H9 (cell line): ENCODE data around the gene LARGE1. TPM values are rescaled to one million over a fixed set of nuclear protein-coding genes. Genes with fewer than 3 reads are reported as not detected.

ENCODE experiments used
- DNase-seq: peaks from one replicate; pipeline ENCODE4 v3.0.0-alpha.2; 2017
- H2AFZ ChIP-seq: one replicate; pipeline ENCODE4 v1.6.1; 2013; ENCODE audit warnings: mild to moderate bottlenecking, low read length, control low read depth, moderate library complexity
- H2AK5ac ChIP-seq: 2 replicates; pipeline ENCODE4 v1.6.1; 2013; ENCODE audit warnings: low read length, control low read depth, mixed read lengths; ENCODE audit not compliant: insufficient read length
- H2BK120ac ChIP-seq: one replicate; pipeline ENCODE4 v1.6.1; 2013; ENCODE audit warnings: low read depth, mild to moderate bottlenecking, low read length, control low read depth, inconsistent platforms; ENCODE audit not compliant: poor library complexity, severe bottlenecking
- H2BK12ac ChIP-seq: 2 replicates; pipeline ENCODE4 v1.6.1; 2013; ENCODE audit warnings: low read length, control low read depth, mixed read lengths, low read depth; ENCODE audit not compliant: insufficient read length
- H2BK15ac ChIP-seq: 2 replicates; pipeline ENCODE4 v1.6.1; 2013; ENCODE audit warnings: low read depth, low read length, control low read depth
- H2BK20ac ChIP-seq: one replicate; pipeline ENCODE4 v1.6.1; 2013; ENCODE audit warnings: low read depth, mild to moderate bottlenecking, low read length, control low read depth, inconsistent platforms; ENCODE audit not compliant: poor library complexity, severe bottlenecking
- H2BK5ac ChIP-seq: 2 replicates; pipeline ENCODE4 v1.6.1; 2013; ENCODE audit warnings: low read length, control low read depth, mixed read lengths; ENCODE audit not compliant: insufficient read length
- H3K14ac ChIP-seq: 2 replicates; pipeline ENCODE4 v1.6.1; 2013; ENCODE audit warnings: low read length, control low read depth; ENCODE audit not compliant: insufficient read depth
- H3K18ac ChIP-seq: 2 replicates; pipeline ENCODE4 v1.6.1; 2013; ENCODE audit warnings: low read depth, mild to moderate bottlenecking, mixed read lengths, low read length, control low read depth; ENCODE audit not compliant: insufficient read length
- H3K23ac ChIP-seq: 2 replicates; pipeline ENCODE4 v1.6.1; 2013; ENCODE audit warnings: low read length, control low read depth, mixed read lengths, low read depth; ENCODE audit not compliant: insufficient read length
- H3K23me2 ChIP-seq: 2 replicates; pipeline ENCODE4 v1.6.1; 2013; ENCODE audit warnings: low read depth, mild to moderate bottlenecking, mixed read lengths, low read length, control low read depth; ENCODE audit not compliant: insufficient read length, poor library complexity, severe bottlenecking
- H3K27ac ChIP-seq: 2 replicates; pipeline ENCODE4 v1.5.1; 2013; ENCODE audit warnings: low read length, control low read depth, mixed read lengths, low read depth; ENCODE audit not compliant: insufficient read length
- H3K27me3 ChIP-seq: 2 replicates; pipeline ENCODE4 v1.6.1; 2013; ENCODE audit warnings: low read length, control low read depth, inconsistent platforms; ENCODE audit not compliant: insufficient read depth
- H3K4ac ChIP-seq: 2 replicates; pipeline ENCODE4 v1.6.1; 2013; ENCODE audit warnings: low read depth, mild to moderate bottlenecking, control low read depth, inconsistent platforms, low read length, moderate library complexity
- H3K4me1 ChIP-seq: 2 replicates; pipeline ENCODE4 v1.6.1; 2013; ENCODE audit warnings: low read length, control low read depth, inconsistent platforms; ENCODE audit not compliant: insufficient read depth
- H3K4me2 ChIP-seq: 2 replicates; pipeline ENCODE4 v1.6.1; 2013; ENCODE audit warnings: low read length, control low read depth, mixed read lengths; ENCODE audit not compliant: insufficient read length, insufficient read depth
- H3K56ac ChIP-seq: 2 replicates; pipeline ENCODE4 v1.6.1; 2013; ENCODE audit warnings: low read depth, mild to moderate bottlenecking, mixed read lengths, low read length, control low read depth; ENCODE audit not compliant: insufficient read length
- H3K79me1 ChIP-seq: 2 replicates; pipeline ENCODE4 v1.6.1; 2013; ENCODE audit warnings: low read depth, mild to moderate bottlenecking, moderate library complexity, low read length, control low read depth, inconsistent platforms; ENCODE audit not compliant: insufficient read depth, poor library complexity, severe bottlenecking
- H3K79me2 ChIP-seq: 2 replicates; pipeline ENCODE4 v1.6.1; 2013; ENCODE audit warnings: low read length, control low read depth, inconsistent platforms; ENCODE audit not compliant: insufficient read depth
- H3K9ac ChIP-seq: 2 replicates; pipeline ENCODE4 v1.6.1; 2013; ENCODE audit warnings: low read length, control low read depth, mixed read lengths; ENCODE audit not compliant: insufficient read length; ENCODE audit errors: extremely low read depth
- H3K9me3 ChIP-seq: one replicate; pipeline ENCODE4 v1.6.1; 2013; ENCODE audit warnings: low read depth, low read length, inconsistent platforms; ENCODE audit not compliant: control insufficient read depth
- H3T11ph ChIP-seq: one replicate; pipeline ENCODE4 v1.6.1; 2013; ENCODE audit warnings: mild to moderate bottlenecking, low read length, control low read depth, inconsistent platforms
- H4K20me1 ChIP-seq: one replicate; pipeline ENCODE4 v1.6.1; 2013; ENCODE audit not compliant: control insufficient read depth, insufficient read length, insufficient read depth
- H4K5ac ChIP-seq: 2 replicates; pipeline ENCODE4 v1.6.1; 2013; ENCODE audit warnings: low read depth, mild to moderate bottlenecking, mixed read lengths, low read length, control low read depth; ENCODE audit not compliant: insufficient read length
- H4K8ac ChIP-seq: replicated peaks from 2 replicates; pipeline ENCODE4 v1.6.1; 2013; ENCODE audit warnings: low read length, control low read depth, mixed read lengths, low read depth; ENCODE audit not compliant: insufficient read length
- H4K91ac ChIP-seq: 2 replicates; pipeline ENCODE4 v1.6.1; 2013; ENCODE audit warnings: low read depth, mild to moderate bottlenecking, moderate library complexity, mixed read lengths, low read length, control low read depth; ENCODE audit not compliant: insufficient read length
- H3K27ac Mint-ChIP-seq, 3 experiments: 2 replicates in 2 of 3; 3 replicates in 1 of 3; pipeline ENCODE4 v1.8.0; 2020 to 2021; ENCODE audit warnings: mixed read lengths in 3 of 3, mild to moderate bottlenecking in 1 of 3, moderate library complexity in 1 of 3
- H3K27me3 Mint-ChIP-seq: 2 replicates; pipeline ENCODE4 v1.8.0; 2021; ENCODE audit warnings: low read depth, mild to moderate bottlenecking, moderate library complexity, mixed read lengths
- H3K36me3 Mint-ChIP-seq, 3 experiments: 2 replicates in 2 of 3; 3 replicates in 1 of 3; pipeline ENCODE4 v1.8.0; 2020 to 2021; ENCODE audit warnings: low read depth in 3 of 3, mixed read lengths in 3 of 3; ENCODE audit not compliant: insufficient read depth in 1 of 3
- H3K4me1 Mint-ChIP-seq, 2 experiments: 2 replicates each; pipeline ENCODE4 v1.8.0; 2020; ENCODE audit warnings: mixed read lengths in 2 of 2
- H3K4me3 Mint-ChIP-seq, 2 experiments: 2 replicates in 1 of 2; 3 replicates in 1 of 2; pipeline ENCODE4 v1.8.0; 2020 to 2021; ENCODE audit warnings: mild to moderate bottlenecking in 2 of 2, mixed read lengths in 2 of 2, moderate library complexity in 1 of 2
- H3K9me3 Mint-ChIP-seq, 2 experiments: 2 replicates in 1 of 2; 3 replicates in 1 of 2; pipeline ENCODE4 v1.8.0; 2020; ENCODE audit warnings: mild to moderate bottlenecking in 2 of 2, mixed read lengths in 2 of 2, moderate library complexity in 1 of 2
- WGBS: extraction: QIAGEN DNeasy Blood & Tissue Kit; methylation state at CpG from one replicate; pipeline ENCODE4 v1.1.7; 2013; ENCODE audit warnings: missing lambda C conversion rate, low lambda C conversion rate, mixed read lengths; ENCODE audit not compliant: insufficient read length; ENCODE audit errors: extremely low coverage; 5-methylcytosine and 5-hydroxymethylcytosine counted together
- total RNA-seq: library from RNA; stranded (reverse); gene quantifications from 2 replicates; pipeline ENCODE4 v1.2.1, GENCODE V29; 2021
- TF ChIP-seq, protein P1 (sequence below): fragments of 200-600 bp; sonication (generic); conservative IDR thresholded peaks from 3 replicates; pipeline ENCODE4 v1.8.0; 2021; ENCODE audit warnings: antibody characterized with exemption, mild to moderate bottlenecking

LARGE1 gene
- total RNA-seq, 1 experiment from 2014 or later = 43.5 TPM

DNA sequence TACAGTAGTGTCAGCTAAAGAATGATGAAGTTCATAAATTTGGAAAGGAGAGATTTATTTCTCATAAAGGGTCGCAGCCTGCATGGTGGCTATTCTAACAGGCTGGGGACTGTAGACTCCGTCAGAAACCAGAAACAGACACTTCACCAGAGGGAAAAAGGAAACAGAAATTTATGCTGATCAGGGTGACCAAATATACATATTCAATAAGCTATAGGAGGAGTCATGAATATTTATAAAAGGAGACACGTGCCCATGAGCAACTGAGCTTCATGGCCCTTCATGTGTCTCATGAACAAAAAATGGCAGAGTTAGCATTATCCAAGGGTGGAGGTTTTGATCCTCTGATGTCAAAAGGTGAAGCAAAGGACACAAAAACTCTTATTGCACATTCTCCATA, 392.1 kb downstream of the LARGE1 start:
- Histone ChIP-seq H3K23ac (no peak overlapping the region), H3K4me2 (no peak overlapping the region), H3K27me3 (no peaks in the 10 kb centered on the region), H2BK20ac (no peak overlapping the region), H4K91ac (no peak overlapping the region), H3K27ac (no peak overlapping the region), H3K23me2 (no peaks in the 10 kb centered on the region), H3K9me3 (no peaks in the 10 kb centered on the region), H4K8ac (no peak overlapping the region), H2BK5ac (no peak overlapping the region), H3K4me1 (no peaks in the 10 kb centered on the region; the same call in 1 of the 2 replicates), H3K9ac (no peak overlapping the region), H2AK5ac (no peak overlapping the region), H3K79me1 (no peaks in the 10 kb centered on the region), H3K79me2 (no peaks in the 10 kb centered on the region; the same call in 1 of the 2 replicates), H3T11ph (no peak overlapping the region), H2BK120ac (no peak overlapping the region), H2BK15ac (no peak overlapping the region), H2BK12ac (no peak overlapping the region), H3K18ac (no peak overlapping the region), H4K20me1 (no peaks in the 10 kb centered on the region), H3K56ac (no peak overlapping the region), H4K5ac (no peak overlapping the region), H3K4ac (no peak overlapping the region), H3K14ac (no peak overlapping the region), H2AFZ (no peak overlapping the region)
- no CpG with 5 or more reads among the region's 3 CpGs for WGBS
- Mint-ChIP-seq H3K27me3 (no peaks in the 10 kb centered on the region), H3K27ac (no peak overlapping the region; a peak in 1 of 7 replicates), H3K4me1 (peaks cover 8 to 9% of the 10 kb centered on the region in 2 experiments), H3K36me3 (peaks cover under 1 to 2% (median 2%) of the 10 kb centered on the region in 3 experiments; a peak in 3 of 7 replicates), H3K4me3 (no peak overlapping the region), H3K9me3 (no peaks in the 10 kb centered on the region)
- TF ChIP-seq, protein P1, sequence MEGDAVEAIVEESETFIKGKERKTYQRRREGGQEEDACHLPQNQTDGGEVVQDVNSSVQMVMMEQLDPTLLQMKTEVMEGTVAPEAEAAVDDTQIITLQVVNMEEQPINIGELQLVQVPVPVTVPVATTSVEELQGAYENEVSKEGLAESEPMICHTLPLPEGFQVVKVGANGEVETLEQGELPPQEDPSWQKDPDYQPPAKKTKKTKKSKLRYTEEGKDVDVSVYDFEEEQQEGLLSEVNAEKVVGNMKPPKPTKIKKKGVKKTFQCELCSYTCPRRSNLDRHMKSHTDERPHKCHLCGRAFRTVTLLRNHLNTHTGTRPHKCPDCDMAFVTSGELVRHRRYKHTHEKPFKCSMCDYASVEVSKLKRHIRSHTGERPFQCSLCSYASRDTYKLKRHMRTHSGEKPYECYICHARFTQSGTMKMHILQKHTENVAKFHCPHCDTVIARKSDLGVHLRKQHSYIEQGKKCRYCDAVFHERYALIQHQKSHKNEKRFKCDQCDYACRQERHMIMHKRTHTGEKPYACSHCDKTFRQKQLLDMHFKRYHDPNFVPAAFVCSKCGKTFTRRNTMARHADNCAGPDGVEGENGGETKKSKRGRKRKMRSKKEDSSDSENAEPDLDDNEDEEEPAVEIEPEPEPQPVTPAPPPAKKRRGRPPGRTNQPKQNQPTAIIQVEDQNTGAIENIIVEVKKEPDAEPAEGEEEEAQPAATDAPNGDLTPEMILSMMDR = no peak
- no peak for DNase-seq
